GM19043 (cell line): ENCODE results near the gene HMGA1.
"Not testable (repeated sequence)": the region's sequence is repeated elsewhere in the genome, so short reads cannot be mapped to it uniquely, and the experiment has no call there.

Source experiments
- ATAC-seq: cut with Tn5 transposase; IDR thresholded peaks from one replicate; pipeline ENCODE4 v1.9.1; 2021; ENCODE audit warnings: low read depth; ENCODE audit not compliant: unreplicated experiment

The HMGA1 gene

DNA sequence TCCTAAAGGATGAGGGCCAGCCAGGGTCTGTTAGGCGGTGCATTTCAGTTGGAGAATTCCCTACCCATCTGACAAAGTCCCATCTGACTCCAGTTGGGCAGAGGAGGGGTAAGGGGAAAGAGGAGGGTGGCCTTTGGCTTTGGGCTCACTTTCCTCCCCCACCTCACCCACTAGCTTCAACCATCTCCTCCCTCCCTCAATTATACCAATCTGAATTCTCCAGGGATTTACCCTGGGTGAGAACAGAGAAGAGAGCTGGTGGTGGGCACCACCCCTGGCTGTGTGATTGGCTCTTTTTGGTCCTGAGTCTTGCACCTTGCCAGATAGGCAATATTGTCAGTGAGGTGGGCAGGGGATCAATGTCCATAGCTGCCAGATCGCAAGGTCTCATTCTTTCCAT, 3.2 kb downstream of the HMGA1 start:
- no peak for ATAC-seq

DNA sequence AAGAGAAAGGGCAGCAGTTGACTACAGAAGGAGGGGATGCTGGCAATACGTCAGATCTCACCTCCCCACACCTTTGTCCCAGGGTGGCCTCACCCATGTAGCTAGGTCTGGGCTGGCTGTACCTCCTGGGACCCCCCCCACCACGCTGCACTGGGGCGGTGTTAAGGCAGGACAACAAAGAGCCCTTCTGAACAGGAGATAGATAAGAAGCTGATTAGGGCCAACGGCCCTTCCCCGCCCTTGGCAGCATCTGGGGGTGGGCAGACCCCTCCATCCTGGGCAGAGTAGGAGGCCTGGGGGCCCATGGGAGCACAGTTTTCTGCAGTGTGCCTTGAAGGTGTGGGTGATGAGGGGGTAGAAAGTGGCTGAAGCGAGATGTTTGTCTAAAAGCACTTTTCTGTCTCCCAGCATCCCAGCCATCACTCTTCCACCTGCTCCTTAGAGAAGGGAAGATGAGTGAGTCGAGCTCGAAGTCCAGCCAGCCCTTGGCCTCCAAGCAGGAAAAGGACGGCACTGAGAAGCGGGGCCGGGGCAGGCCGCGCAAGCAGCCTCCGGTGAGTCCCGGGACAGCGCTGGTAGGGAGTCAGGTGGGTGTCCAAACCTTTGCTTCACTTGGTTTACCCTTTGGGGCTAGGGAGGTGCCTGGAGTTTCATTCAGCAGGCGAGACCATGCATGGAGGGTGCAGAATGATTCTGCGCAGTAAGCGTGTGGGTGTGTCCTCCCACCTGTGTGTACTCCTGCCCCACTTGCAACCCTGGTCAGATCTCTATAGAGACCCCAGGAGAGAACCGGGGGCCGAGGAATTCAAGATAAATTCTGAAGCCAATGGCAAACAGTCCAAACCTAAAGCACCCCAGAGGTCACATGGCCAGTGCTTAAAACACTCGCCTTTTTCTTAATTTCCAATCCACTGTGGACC, 3.9 kb downstream of the HMGA1 start:
- no peak for ATAC-seq

DNA sequence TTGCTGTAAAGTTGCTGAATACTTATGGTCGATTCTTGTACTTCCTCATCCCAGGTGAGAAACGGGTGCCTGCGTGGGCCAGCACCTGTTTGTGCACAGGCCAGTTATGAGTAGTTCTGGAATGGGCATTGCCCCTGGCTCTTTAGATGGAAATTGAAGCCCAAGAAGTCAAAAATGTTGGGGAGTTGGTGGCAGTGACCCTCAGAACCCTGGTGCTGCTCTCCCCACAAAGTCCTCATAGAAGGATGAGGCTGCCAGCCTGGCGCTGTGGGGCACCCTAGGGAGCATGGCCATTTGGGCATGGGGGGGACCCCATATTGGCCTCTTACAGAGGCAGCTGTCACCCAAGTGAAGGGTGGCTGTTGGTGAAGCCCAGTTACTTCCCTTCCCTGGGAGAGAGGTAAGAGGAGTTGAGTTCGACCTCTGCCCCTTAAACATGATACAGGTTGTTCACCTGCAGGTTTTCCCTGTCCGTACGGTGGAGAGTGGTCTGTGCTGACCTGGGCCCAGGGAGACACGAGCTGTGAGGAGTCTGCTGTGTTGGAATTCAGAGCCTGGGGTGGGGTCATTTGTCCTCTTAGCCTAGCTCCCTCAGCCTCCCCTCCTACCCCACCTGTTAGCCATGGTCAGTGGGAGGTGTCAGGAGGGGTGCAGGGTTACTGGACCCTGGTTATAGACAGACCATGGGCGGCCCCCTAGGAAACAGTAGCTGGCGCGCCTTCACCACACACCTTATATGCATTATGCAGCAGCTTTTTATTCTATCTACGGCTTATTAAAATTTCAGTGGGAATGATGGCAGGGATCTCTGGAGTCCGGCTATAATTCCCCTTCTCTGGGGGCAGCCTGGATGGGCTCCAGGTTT, 4.9 kb downstream of the HMGA1 start:
- no peak for ATAC-seq

DNA sequence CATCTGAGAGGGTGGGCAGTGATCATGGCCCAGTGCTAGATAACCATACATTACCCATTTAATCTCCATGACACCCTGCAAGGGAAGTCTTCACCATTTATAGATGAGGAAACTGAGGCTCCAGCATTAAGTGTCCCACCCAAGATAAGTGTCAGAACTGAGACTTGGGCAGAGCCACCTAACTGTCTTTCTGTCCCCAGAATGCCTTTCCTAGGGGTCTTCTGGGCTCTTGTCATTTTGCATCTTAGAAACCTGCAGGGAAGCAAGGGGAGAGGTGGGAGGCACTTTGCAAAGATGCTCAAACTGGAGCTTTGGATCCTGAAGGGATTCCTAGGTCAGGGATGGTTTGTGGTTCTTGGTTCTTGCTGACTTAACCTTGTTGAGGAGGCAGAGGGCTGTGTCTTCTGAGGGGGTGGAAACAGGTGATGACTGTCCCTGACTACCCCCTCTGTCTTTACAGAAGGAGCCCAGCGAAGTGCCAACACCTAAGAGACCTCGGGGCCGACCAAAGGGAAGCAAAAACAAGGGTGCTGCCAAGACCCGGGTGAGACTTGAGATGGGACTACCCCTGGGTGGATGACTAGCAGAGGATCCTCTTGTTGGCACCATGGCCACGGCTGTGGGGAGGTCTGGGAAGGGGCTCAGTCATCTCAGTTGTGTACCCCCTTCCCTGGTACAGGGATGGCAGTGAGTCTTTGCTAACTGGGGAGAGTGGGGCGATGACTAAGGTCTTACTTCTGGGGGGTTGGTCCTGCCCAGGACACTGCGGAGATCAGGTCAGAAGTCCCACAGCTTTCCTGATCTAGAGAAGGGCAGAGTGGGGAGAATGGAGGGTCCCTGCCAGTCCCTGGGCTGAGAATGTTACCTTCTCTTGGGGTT, 5.8 kb downstream of the HMGA1 start:
- ATAC-seq, result no peak

DNA sequence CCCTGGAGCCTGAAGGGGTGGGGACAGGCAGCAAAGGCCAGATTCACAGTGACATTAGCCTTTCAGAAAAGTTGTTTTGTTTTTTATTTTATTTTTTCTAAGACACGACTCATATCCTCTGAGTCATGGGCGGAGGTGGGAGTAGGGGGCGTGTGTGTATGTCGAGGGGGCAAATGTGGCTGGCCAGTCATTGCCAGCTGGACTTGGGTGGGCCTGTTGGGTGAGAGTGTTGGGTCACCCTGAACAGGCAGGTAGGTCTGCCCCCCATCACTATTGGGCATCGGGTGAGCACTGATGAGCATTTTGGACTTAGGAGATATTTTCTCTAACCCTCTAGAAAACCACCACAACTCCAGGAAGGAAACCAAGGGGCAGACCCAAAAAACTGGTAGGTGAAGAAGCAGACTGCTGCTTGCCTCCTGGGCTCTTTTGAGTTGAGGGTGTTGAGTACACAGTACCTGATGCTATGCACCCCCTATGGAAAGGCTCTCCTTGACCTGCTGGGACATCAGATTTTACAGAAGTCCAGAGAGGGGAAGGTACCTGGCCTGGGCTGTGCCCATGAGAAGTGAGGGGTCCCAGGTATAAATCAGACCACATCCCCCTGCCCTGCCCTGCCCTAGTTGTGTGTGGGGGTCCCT, 6.6 kb downstream of the HMGA1 start:
- ATAC-seq, result no peak

DNA sequence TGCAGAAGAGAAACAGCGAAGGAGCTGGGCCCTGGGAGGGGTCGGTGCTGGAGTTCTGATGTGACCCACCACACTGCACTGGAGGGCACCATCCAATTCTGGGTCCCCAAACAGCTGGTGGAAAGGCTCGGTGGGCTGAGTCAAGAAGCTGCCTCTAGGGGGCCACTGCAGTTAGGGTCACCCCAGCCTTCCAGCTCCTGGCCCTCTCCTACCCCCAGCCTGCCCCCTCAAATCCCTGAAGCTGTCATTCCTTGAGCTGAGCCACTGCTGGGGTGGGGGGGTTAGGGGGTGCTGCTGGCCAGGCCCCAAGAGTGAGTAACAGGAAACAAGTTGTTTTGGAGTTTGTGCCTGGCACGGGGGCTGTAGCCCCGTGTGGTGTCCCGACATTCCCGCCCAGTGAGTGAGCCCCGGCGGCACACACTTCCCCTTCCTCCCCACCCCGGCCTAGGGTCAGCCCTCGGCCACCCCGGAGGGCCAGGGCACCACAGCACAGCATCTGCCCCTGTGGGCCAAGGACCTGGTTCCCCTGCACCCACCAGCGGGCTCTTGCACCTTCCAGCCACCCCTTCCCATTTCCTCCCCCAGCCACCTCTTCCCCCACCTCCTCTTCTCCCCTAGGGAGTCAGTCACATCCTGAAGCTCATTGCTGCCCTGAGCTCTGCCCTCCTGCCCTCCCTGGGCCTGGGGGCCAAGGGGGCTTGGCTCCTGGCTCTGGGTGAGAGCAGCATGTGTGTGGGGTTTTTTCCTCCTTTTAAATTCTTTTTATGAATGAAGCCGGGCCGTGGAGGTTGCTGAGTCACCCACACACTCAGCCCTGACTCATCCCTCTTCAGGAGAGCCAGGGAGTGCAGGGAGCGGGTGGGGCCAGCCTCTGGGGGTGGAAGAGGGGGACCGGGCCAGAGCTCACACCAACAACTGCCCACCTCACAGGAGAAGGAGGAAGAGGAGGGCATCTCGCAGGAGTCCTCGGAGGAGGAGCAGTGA, 7.5 kb downstream of the HMGA1 start:
- ATAC-seq, result no peak

DNA sequence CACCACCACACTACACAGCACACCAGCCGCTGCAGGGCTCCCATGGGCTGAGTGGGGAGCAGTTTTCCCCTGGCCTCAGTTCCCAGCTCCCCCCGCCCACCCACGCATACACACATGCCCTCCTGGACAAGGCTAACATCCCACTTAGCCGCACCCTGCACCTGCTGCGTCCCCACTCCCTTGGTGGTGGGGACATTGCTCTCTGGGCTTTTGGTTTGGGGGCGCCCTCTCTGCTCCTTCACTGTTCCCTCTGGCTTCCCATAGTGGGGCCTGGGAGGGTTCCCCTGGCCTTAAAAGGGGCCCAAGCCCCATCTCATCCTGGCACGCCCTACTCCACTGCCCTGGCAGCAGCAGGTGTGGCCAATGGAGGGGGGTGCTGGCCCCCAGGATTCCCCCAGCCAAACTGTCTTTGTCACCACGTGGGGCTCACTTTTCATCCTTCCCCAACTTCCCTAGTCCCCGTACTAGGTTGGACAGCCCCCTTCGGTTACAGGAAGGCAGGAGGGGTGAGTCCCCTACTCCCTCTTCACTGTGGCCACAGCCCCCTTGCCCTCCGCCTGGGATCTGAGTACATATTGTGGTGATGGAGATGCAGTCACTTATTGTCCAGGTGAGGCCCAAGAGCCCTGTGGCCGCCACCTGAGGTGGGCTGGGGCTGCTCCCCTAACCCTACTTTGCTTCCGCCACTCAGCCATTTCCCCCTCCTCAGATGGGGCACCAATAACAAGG, 8.5 kb downstream of the HMGA1 start:
- ATAC-seq, result not testable (repeated sequence)

DNA sequence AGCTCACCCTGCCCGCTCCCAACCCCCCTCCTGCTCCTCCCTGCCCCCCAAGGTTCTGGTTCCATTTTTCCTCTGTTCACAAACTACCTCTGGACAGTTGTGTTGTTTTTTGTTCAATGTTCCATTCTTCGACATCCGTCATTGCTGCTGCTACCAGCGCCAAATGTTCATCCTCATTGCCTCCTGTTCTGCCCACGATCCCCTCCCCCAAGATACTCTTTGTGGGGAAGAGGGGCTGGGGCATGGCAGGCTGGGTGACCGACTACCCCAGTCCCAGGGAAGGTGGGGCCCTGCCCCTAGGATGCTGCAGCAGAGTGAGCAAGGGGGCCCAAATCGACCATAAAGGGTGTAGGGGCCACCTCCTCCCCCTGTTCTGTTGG, 9.1 kb downstream of the HMGA1 start:
- ATAC-seq, result not testable (repeated sequence)

DNA sequence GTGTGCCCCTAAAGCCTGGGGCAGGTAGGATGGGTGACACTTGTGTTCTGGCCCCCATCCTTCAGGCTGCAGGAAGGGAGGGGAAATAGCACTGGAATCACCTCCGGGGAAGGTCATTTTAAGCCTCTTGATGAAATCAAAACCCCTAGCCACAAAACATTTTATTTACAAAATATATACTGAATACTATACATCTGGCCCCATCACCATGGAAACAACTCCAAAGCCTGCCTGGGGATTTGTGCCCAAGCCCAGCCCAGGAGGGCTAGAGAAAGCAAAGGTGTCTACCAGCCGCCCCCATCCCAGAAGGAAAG, 9.5 kb downstream of the HMGA1 start:
- no peak for ATAC-seq

DNA sequence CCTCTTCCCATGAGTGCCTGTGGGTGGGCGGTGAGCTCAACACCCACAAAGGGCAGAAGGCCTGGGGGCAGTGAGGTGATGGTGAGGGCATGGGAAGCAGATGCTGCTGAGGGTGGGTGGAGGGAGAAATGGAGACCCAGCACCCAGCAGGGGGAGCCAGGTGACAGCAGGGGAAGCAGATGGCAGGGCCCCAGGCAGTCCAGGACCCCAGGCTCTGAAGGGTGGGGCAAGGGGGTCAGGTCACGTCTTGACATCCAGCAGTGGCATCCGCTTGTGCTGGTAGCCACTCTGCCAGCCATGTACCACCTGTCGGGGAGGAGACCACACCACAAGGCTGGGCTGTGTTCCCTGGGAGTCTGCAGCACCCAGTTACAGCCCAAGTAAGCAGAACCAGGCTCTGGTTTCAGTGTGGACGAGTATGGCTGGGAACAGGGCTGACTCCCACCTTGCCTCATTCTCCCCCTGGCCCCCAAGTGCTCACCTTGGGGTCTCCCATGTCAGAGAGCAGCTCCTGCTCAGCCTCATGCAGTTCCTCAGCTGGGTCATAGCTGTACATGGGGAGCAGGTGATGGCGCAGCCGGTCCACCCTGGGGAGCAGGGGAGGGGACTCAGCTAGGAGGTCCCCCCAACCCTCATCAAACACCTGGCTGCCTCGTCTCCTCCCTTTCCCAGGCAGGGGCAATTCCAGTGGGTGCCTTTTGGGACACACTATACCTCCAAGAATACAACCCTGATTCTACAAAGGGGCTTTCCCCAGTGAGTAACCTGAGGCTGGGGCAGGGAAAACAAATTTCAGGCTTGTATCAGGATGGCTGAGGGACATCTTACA, 10.1 kb downstream of the HMGA1 start:
- ATAC-seq, result no peak

DNA sequence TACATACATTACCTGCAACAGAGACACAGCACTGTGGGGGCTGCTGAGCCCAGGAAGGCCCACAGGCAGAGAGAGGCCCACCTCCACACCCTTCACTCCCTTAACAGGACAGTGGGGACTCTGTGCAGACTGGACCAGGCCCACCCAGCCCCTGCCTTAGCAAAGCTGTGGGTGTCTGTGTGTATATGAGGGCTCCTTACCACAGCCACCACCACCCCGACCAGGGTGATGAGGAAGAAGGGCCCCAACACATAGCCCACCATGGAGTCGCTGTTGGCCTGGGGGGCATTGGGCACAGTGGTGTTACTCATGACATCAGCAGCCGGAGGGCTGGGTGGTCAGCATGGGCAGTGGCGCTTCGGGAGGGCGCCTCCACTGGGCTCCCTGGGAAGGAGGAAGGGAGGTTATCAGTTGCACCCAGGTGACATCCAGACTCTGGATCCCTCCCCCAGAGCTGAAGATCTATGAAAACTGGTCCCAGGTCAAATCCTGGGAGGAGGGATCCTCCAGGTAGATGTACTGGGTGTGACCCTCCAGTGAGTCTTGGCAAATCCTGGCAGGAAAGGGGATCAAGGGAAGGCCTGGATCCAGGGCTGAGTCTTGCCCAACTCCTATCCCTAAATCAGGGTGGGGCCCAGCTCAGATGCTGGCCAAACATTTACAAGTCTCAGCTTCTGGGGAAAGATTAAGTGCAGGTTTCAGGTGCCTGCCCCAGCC, 11.0 kb downstream of the HMGA1 start:
- no peak for ATAC-seq

DNA sequence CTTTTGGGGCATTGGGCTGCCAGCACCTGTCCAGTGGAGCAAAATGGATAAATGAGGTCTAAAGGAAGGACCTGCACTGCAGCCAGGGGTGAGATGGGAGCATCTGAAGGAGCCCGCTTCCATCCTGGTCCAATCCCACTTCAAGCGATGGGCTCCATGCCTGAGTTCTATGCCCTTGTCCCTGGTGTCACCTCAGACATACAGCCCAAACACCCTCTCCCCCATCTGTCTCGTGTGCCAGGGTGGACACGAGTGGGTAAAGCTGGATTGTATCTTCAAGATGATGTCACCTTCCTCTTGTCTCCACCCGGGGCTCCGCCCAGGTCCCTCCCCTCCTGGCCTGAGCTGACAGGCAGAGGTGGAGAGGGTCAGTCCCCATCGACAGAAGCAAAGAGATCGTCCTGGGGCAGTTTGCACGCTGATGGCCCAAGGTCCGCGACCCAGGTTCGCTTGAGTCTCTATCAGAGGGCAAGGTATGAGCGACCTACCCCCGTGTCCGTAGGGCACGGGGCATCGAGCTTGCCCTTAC, 11.6 kb downstream of the HMGA1 start:
- ATAC-seq, result no peak

DNA sequence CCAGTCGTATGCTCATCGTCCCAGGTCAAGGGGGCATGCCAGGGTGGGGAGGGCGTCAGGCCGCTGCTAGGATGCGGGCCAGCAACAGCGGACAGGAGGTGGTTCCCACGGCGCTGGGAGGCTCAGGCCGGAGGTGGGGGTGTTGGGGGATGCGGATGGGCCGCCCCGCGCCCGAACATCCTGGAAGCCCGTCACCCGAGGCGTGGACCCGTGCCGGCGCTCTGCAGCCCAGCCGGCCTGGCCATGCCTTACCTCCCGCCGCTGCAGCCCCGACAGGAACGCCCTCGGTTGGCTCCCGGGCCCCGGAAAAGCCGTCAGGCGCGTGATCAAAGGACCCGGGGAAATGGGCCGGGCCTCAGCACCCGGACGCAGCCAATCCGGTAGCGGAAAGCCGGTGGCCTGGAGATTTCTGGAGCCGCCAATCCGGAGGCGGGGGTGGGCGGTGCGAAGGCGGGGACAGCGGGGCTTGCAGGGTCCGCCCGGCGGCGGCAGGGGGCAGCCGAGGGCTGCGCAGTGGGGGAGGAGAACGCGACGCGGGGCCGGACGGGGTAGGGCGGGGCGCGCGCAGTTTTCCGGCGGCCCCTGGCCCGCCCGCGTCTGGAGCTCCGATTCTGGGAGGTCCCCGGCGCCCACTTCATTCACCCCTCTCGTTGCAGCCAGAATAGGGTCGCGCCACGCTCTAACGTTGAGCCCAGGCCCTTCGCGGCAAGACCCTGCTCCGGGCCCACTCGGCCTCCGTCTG, 12.2 kb downstream of the HMGA1 start, which contains the start of gene SMIM29:
Gene SMIM29, minus strand, starts transcription at position 280 of the 742 bp plus-strand sequence. CDS start 1,215 bp downstream, outside the sequence.
- ATAC-seq, result peak; percentile 70

DNA sequence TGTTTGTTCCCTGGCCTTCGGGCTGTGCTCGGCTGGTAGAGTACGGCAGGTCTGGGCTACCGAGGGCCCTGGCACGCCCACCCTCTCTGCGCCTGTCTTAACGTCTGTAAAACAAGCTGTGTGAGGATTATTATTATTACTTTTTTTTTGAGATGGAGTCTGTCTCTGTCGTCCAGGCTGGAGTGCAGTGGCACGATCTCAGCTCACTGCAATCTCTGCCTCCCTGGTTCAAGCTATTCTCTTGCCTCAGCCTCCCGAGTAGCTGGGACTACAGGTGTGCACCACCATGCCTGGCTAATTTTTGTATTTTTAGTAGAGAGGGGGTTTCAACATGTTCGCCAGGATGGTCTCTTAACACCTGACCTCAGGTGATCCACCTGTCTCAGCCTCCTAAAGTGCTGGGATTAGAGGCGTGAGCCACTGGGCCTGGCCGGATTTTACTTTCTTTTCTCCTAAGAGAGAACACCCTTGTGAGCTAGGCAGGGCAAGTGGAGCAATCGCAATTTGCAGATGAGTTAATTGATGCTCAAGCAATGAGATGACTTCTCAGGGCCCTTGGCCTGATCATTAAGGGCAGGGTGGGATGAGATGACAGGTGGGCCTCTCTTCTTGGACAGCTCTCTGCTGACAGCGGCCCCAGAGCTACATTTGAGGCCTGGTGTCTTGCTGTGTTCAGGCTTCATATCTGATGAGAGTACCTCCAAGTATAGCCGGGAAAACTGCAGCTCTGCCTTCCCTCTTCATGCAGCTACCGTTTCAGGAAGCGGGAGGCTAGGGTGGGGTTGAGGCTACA, 13.0 kb downstream of the HMGA1 start:
- ATAC-seq, result peak; percentile 20

DNA sequence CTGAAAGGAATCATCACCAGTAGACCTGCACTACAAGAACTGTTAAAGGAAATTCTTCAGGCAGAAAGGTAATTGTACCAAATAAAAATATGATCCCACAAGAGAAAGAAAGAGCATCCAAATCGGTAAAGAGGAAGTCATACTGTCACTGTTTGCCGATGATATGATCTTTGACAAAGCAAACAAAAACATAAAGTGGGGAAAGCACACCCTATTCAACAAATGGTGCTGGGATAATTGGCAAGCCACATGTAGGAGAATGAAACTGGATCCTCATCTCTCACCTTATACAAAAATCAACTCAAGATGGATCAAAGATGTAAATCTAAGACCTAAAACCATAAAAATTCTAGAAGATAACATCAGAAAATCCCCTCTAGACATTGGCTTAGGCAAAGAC, 15.7 kb downstream of the HMGA1 start:
- ATAC-seq, result not testable (repeated sequence)
